H9 (cell line): ENCODE results near the gene LMLN. TPM values are rescaled to one million over a fixed set of nuclear protein-coding genes. Genes with fewer than 3 reads are reported as not detected.

Experiments
- DNase-seq: peaks from one replicate; pipeline ENCODE4 v3.0.0-alpha.2; 2017
- H2AFZ ChIP-seq: one replicate; pipeline ENCODE4 v1.6.1; 2013; ENCODE audit warnings: mild to moderate bottlenecking, low read length, control low read depth, moderate library complexity
- H2AK5ac ChIP-seq: 2 replicates; pipeline ENCODE4 v1.6.1; 2013; ENCODE audit warnings: low read length, control low read depth, mixed read lengths; ENCODE audit not compliant: insufficient read length
- H2BK120ac ChIP-seq: one replicate; pipeline ENCODE4 v1.6.1; 2013; ENCODE audit warnings: low read depth, mild to moderate bottlenecking, low read length, control low read depth, inconsistent platforms; ENCODE audit not compliant: poor library complexity, severe bottlenecking
- H2BK12ac ChIP-seq: 2 replicates; pipeline ENCODE4 v1.6.1; 2013; ENCODE audit warnings: low read length, control low read depth, mixed read lengths, low read depth; ENCODE audit not compliant: insufficient read length
- H2BK15ac ChIP-seq: 2 replicates; pipeline ENCODE4 v1.6.1; 2013; ENCODE audit warnings: low read depth, low read length, control low read depth
- H2BK20ac ChIP-seq: one replicate; pipeline ENCODE4 v1.6.1; 2013; ENCODE audit warnings: low read depth, mild to moderate bottlenecking, low read length, control low read depth, inconsistent platforms; ENCODE audit not compliant: poor library complexity, severe bottlenecking
- H2BK5ac ChIP-seq: 2 replicates; pipeline ENCODE4 v1.6.1; 2013; ENCODE audit warnings: low read length, control low read depth, mixed read lengths; ENCODE audit not compliant: insufficient read length
- H3K14ac ChIP-seq: 2 replicates; pipeline ENCODE4 v1.6.1; 2013; ENCODE audit warnings: low read length, control low read depth; ENCODE audit not compliant: insufficient read depth
- H3K18ac ChIP-seq: 2 replicates; pipeline ENCODE4 v1.6.1; 2013; ENCODE audit warnings: low read depth, mild to moderate bottlenecking, mixed read lengths, low read length, control low read depth; ENCODE audit not compliant: insufficient read length
- H3K23ac ChIP-seq: 2 replicates; pipeline ENCODE4 v1.6.1; 2013; ENCODE audit warnings: low read length, control low read depth, mixed read lengths, low read depth; ENCODE audit not compliant: insufficient read length
- H3K23me2 ChIP-seq: 2 replicates; pipeline ENCODE4 v1.6.1; 2013; ENCODE audit warnings: low read depth, mild to moderate bottlenecking, mixed read lengths, low read length, control low read depth; ENCODE audit not compliant: insufficient read length, poor library complexity, severe bottlenecking
- H3K27ac ChIP-seq: 2 replicates; pipeline ENCODE4 v1.5.1; 2013; ENCODE audit warnings: low read length, control low read depth, mixed read lengths, low read depth; ENCODE audit not compliant: insufficient read length
- H3K27me3 ChIP-seq: 2 replicates; pipeline ENCODE4 v1.6.1; 2013; ENCODE audit warnings: low read length, control low read depth, inconsistent platforms; ENCODE audit not compliant: insufficient read depth
- H3K4ac ChIP-seq: 2 replicates; pipeline ENCODE4 v1.6.1; 2013; ENCODE audit warnings: low read depth, mild to moderate bottlenecking, control low read depth, inconsistent platforms, low read length, moderate library complexity
- H3K4me1 ChIP-seq: 2 replicates; pipeline ENCODE4 v1.6.1; 2013; ENCODE audit warnings: low read length, control low read depth, inconsistent platforms; ENCODE audit not compliant: insufficient read depth
- H3K4me2 ChIP-seq: 2 replicates; pipeline ENCODE4 v1.6.1; 2013; ENCODE audit warnings: low read length, control low read depth, mixed read lengths; ENCODE audit not compliant: insufficient read length, insufficient read depth
- H3K56ac ChIP-seq: 2 replicates; pipeline ENCODE4 v1.6.1; 2013; ENCODE audit warnings: low read depth, mild to moderate bottlenecking, mixed read lengths, low read length, control low read depth; ENCODE audit not compliant: insufficient read length
- H3K79me1 ChIP-seq: 2 replicates; pipeline ENCODE4 v1.6.1; 2013; ENCODE audit warnings: low read depth, mild to moderate bottlenecking, moderate library complexity, low read length, control low read depth, inconsistent platforms; ENCODE audit not compliant: insufficient read depth, poor library complexity, severe bottlenecking
- H3K79me2 ChIP-seq: 2 replicates; pipeline ENCODE4 v1.6.1; 2013; ENCODE audit warnings: low read length, control low read depth, inconsistent platforms; ENCODE audit not compliant: insufficient read depth
- H3K9ac ChIP-seq: 2 replicates; pipeline ENCODE4 v1.6.1; 2013; ENCODE audit warnings: low read length, control low read depth, mixed read lengths; ENCODE audit not compliant: insufficient read length; ENCODE audit errors: extremely low read depth
- H3K9me3 ChIP-seq: one replicate; pipeline ENCODE4 v1.6.1; 2013; ENCODE audit warnings: low read depth, low read length, inconsistent platforms; ENCODE audit not compliant: control insufficient read depth
- H3T11ph ChIP-seq: one replicate; pipeline ENCODE4 v1.6.1; 2013; ENCODE audit warnings: mild to moderate bottlenecking, low read length, control low read depth, inconsistent platforms
- H4K20me1 ChIP-seq: one replicate; pipeline ENCODE4 v1.6.1; 2013; ENCODE audit not compliant: control insufficient read depth, insufficient read length, insufficient read depth
- H4K5ac ChIP-seq: 2 replicates; pipeline ENCODE4 v1.6.1; 2013; ENCODE audit warnings: low read depth, mild to moderate bottlenecking, mixed read lengths, low read length, control low read depth; ENCODE audit not compliant: insufficient read length
- H4K8ac ChIP-seq: replicated peaks from 2 replicates; pipeline ENCODE4 v1.6.1; 2013; ENCODE audit warnings: low read length, control low read depth, mixed read lengths, low read depth; ENCODE audit not compliant: insufficient read length
- H4K91ac ChIP-seq: 2 replicates; pipeline ENCODE4 v1.6.1; 2013; ENCODE audit warnings: low read depth, mild to moderate bottlenecking, moderate library complexity, mixed read lengths, low read length, control low read depth; ENCODE audit not compliant: insufficient read length
- H3K27ac Mint-ChIP-seq, 3 experiments: 2 replicates in 2 of 3; 3 replicates in 1 of 3; pipeline ENCODE4 v1.8.0; 2020 to 2021; ENCODE audit warnings: mixed read lengths in 3 of 3, mild to moderate bottlenecking in 1 of 3, moderate library complexity in 1 of 3
- H3K27me3 Mint-ChIP-seq: 2 replicates; pipeline ENCODE4 v1.8.0; 2021; ENCODE audit warnings: low read depth, mild to moderate bottlenecking, moderate library complexity, mixed read lengths
- H3K36me3 Mint-ChIP-seq, 3 experiments: 2 replicates in 2 of 3; 3 replicates in 1 of 3; pipeline ENCODE4 v1.8.0; 2020 to 2021; ENCODE audit warnings: low read depth in 3 of 3, mixed read lengths in 3 of 3; ENCODE audit not compliant: insufficient read depth in 1 of 3
- H3K4me1 Mint-ChIP-seq, 2 experiments: 2 replicates each; pipeline ENCODE4 v1.8.0; 2020; ENCODE audit warnings: mixed read lengths in 2 of 2
- H3K4me3 Mint-ChIP-seq, 2 experiments: 2 replicates in 1 of 2; 3 replicates in 1 of 2; pipeline ENCODE4 v1.8.0; 2020 to 2021; ENCODE audit warnings: mild to moderate bottlenecking in 2 of 2, mixed read lengths in 2 of 2, moderate library complexity in 1 of 2
- H3K9me3 Mint-ChIP-seq, 2 experiments: 2 replicates in 1 of 2; 3 replicates in 1 of 2; pipeline ENCODE4 v1.8.0; 2020; ENCODE audit warnings: mild to moderate bottlenecking in 2 of 2, mixed read lengths in 2 of 2, moderate library complexity in 1 of 2
- WGBS: extraction: QIAGEN DNeasy Blood & Tissue Kit; methylation state at CpG from one replicate; pipeline ENCODE4 v1.1.7; 2013; ENCODE audit warnings: missing lambda C conversion rate, low lambda C conversion rate, mixed read lengths; ENCODE audit not compliant: insufficient read length; ENCODE audit errors: extremely low coverage; 5-methylcytosine and 5-hydroxymethylcytosine counted together
- total RNA-seq: library from RNA; stranded (reverse); gene quantifications from 2 replicates; pipeline ENCODE4 v1.2.1, GENCODE V29; 2021
- TF ChIP-seq, protein P1 (sequence below): fragments of 200-600 bp; sonication (generic); conservative IDR thresholded peaks from 3 replicates; pipeline ENCODE4 v1.8.0; 2021; ENCODE audit warnings: antibody characterized with exemption, mild to moderate bottlenecking

LMLN gene
- total RNA-seq, 1 experiment from 2014 or later: 3.8 TPM

DNA sequence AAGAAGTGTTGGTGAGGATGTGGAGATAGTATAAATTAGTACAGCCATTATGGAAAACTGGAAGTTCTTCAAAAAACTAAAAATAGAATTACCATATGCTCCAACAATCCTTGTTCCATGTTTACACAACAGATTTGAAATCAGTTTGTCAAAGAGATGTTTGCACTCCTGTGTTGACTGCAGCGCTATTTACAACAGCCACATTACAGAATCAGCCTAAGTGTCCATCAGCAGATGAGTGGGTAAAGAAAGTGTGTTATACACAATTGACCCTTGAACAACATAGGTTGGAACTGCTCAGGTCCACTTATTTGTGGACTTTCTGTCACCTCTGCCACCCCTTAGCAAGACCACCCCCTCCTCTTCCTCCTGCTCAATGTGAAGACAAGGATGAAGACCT is 34.7 kb downstream of the LMLN start:
- Histone ChIP-seq H2BK20ac (no peak overlapping the region), H3K14ac (no peak overlapping the region), H2BK120ac (no peak overlapping the region), H3K23me2 (no peaks in the 10 kb centered on the region), H3K79me1 (no peaks in the 10 kb centered on the region), H2BK5ac (no peak overlapping the region), H4K8ac (no peak overlapping the region), H3K18ac (no peak overlapping the region), H2AK5ac (no peak overlapping the region), H4K91ac (no peak overlapping the region), H3K56ac (no peak overlapping the region), H3K4me1 (no peaks in the 10 kb centered on the region; the same call in 1 of the 2 replicates), H4K5ac (no peak overlapping the region), H2BK15ac (no peak overlapping the region), H3K4me2 (no peak overlapping the region), H3K9ac (no peak overlapping the region), H3K9me3 (no peaks in the 10 kb centered on the region), H3K4ac (no peak overlapping the region), H3K79me2 (no peaks in the 10 kb centered on the region), H3K27ac (no peak overlapping the region), H4K20me1 (no peaks in the 10 kb centered on the region), H3T11ph (no peak overlapping the region), H3K23ac (no peak overlapping the region), H3K27me3 (no peaks in the 10 kb centered on the region), H2BK12ac (no peak overlapping the region), H2AFZ (no peak overlapping the region)
- no peaks in the 10 kb centered on the region for H3K9me3 Mint-ChIP-seq
- no CpG with 5 or more reads among the region's 1 CpG for WGBS
- peaks cover 0 to 4% (median 2%) of the 10 kb centered on the region in 3 experiments; a peak in 1 of 7 replicates for H3K36me3 Mint-ChIP-seq
- H3K27ac Mint-ChIP-seq: no peak overlapping the region; a peak in 1 of 7 replicates
- TF ChIP-seq, protein P1, sequence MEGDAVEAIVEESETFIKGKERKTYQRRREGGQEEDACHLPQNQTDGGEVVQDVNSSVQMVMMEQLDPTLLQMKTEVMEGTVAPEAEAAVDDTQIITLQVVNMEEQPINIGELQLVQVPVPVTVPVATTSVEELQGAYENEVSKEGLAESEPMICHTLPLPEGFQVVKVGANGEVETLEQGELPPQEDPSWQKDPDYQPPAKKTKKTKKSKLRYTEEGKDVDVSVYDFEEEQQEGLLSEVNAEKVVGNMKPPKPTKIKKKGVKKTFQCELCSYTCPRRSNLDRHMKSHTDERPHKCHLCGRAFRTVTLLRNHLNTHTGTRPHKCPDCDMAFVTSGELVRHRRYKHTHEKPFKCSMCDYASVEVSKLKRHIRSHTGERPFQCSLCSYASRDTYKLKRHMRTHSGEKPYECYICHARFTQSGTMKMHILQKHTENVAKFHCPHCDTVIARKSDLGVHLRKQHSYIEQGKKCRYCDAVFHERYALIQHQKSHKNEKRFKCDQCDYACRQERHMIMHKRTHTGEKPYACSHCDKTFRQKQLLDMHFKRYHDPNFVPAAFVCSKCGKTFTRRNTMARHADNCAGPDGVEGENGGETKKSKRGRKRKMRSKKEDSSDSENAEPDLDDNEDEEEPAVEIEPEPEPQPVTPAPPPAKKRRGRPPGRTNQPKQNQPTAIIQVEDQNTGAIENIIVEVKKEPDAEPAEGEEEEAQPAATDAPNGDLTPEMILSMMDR: no peak
- H3K4me1 Mint-ChIP-seq: peaks cover 8 to 11% of the 10 kb centered on the region in 2 experiments
- H3K27me3 Mint-ChIP-seq: no peaks in the 10 kb centered on the region
- DNase-seq: no peak
- H3K4me3 Mint-ChIP-seq: no peak overlapping the region
